HL-60 (cell line): ENCODE results near the gene S100A8.

Source experiments
- DNase-seq, 2 experiments: peaks; one replicate each; pipeline ENCODE4 v3.0.0-alpha.2; 2010 to 2020; ENCODE audit warnings: low read depth in 1 of 2, low spot score in 1 of 2
- H3K27ac ChIP-seq: fragments of 250-450 bp; sonication (Bioruptor Pico); replicated peaks from 2 replicates; pipeline ENCODE4 v1.5.1; 2020; ENCODE audit warnings: mild to moderate bottlenecking, moderate library complexity
- H3K27me3 ChIP-seq: fragments of 250-450 bp; sonication (Bioruptor Pico); 2 replicates; pipeline ENCODE4 v1.5.1; 2021; ENCODE audit warnings: mild to moderate bottlenecking, moderate library complexity; ENCODE audit not compliant: insufficient read depth, poor library complexity, severe bottlenecking
- H3K4me3 ChIP-seq: replicated peaks from 2 replicates; pipeline ENCODE4 v1.5.1; 2011; ENCODE audit warnings: mild to moderate bottlenecking, control low read depth, low read length; ENCODE audit not compliant: insufficient read depth
- GABPA ChIP-seq: IDR thresholded peaks from 2 replicates; pipeline ENCODE4 v1.6.1; 2012; ENCODE audit warnings: low read depth
- POLR2AphosphoS5 ChIP-seq: IDR thresholded peaks from 2 replicates; pipeline ENCODE4 v1.6.1; 2012; ENCODE audit warnings: low read depth
- SPI1 ChIP-seq: IDR thresholded peaks from 2 replicates; pipeline ENCODE4 v1.6.1; 2012; ENCODE audit warnings: low read depth, mild to moderate bottlenecking, borderline replicate concordance
- TF ChIP-seq, protein P1 (sequence below): IDR thresholded peaks from 2 replicates; pipeline ENCODE4 v1.6.1; 2012; ENCODE audit warnings: low read depth; ENCODE audit not compliant: insufficient replicate concordance
- TF ChIP-seq, protein P2 (sequence below): IDR thresholded peaks from one replicate; pipeline ENCODE4 v1.5.1; 2011; ENCODE audit warnings: low read length, control low read depth, inconsistent platforms; ENCODE audit not compliant: insufficient read depth

Gene S100A8

DNA sequence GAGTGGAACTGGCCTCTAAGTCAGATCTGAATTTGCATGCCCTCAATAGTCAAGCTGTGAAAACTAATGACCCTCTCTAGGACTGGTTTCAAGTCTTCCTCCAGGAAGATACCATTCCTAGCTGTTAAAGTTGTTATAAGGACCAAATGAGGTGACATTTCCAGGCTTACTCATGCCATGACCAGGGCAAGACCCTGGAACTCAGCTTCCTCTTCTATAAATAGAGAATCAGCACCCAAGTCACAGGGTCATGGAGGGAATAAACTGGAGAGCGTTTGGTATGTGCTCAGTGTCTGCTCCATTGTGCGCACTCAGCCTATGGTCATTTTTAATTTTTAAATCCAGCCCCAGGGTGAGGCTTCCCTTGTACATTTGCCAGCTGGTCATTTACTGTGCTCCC is 30.7 kb downstream of the S100A8 start:
- H3K27ac ChIP-seq, result peak overlapping the region; percentile 91
- H3K27me3 ChIP-seq, result no peaks in the 10 kb centered on the region
- TF ChIP-seq, protein P1, sequence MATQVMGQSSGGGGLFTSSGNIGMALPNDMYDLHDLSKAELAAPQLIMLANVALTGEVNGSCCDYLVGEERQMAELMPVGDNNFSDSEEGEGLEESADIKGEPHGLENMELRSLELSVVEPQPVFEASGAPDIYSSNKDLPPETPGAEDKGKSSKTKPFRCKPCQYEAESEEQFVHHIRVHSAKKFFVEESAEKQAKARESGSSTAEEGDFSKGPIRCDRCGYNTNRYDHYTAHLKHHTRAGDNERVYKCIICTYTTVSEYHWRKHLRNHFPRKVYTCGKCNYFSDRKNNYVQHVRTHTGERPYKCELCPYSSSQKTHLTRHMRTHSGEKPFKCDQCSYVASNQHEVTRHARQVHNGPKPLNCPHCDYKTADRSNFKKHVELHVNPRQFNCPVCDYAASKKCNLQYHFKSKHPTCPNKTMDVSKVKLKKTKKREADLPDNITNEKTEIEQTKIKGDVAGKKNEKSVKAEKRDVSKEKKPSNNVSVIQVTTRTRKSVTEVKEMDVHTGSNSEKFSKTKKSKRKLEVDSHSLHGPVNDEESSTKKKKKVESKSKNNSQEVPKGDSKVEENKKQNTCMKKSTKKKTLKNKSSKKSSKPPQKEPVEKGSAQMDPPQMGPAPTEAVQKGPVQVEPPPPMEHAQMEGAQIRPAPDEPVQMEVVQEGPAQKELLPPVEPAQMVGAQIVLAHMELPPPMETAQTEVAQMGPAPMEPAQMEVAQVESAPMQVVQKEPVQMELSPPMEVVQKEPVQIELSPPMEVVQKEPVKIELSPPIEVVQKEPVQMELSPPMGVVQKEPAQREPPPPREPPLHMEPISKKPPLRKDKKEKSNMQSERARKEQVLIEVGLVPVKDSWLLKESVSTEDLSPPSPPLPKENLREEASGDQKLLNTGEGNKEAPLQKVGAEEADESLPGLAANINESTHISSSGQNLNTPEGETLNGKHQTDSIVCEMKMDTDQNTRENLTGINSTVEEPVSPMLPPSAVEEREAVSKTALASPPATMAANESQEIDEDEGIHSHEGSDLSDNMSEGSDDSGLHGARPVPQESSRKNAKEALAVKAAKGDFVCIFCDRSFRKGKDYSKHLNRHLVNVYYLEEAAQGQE, result no peak
- TF ChIP-seq SPI1, result no peak
- TF ChIP-seq POLR2AphosphoS5, result no peak
- TF ChIP-seq GABPA, result no peak
- TF ChIP-seq, protein P2, sequence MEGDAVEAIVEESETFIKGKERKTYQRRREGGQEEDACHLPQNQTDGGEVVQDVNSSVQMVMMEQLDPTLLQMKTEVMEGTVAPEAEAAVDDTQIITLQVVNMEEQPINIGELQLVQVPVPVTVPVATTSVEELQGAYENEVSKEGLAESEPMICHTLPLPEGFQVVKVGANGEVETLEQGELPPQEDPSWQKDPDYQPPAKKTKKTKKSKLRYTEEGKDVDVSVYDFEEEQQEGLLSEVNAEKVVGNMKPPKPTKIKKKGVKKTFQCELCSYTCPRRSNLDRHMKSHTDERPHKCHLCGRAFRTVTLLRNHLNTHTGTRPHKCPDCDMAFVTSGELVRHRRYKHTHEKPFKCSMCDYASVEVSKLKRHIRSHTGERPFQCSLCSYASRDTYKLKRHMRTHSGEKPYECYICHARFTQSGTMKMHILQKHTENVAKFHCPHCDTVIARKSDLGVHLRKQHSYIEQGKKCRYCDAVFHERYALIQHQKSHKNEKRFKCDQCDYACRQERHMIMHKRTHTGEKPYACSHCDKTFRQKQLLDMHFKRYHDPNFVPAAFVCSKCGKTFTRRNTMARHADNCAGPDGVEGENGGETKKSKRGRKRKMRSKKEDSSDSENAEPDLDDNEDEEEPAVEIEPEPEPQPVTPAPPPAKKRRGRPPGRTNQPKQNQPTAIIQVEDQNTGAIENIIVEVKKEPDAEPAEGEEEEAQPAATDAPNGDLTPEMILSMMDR, result no peak
- H3K4me3 ChIP-seq, result no peak overlapping the region
- no peak for DNase-seq

- no peaks in the 10 kb centered on the region for H3K27me3 ChIP-seq
- H3K4me3 ChIP-seq, result peak overlapping the region; percentile 31
- H3K27ac ChIP-seq, result peak overlapping the region; percentile 91
- TF ChIP-seq GABPA (no peak), SPI1 (no peak), POLR2AphosphoS5 (no peak; the same call in 1 of the 2 replicates)
- TF ChIP-seq, protein P2, result no peak
- TF ChIP-seq, protein P1, result no peak
- no peak for DNase-seq
These were observed 31.6 kb downstream of the S100A8 start for GRCh38 chr1:153359241-153359640.

DNA sequence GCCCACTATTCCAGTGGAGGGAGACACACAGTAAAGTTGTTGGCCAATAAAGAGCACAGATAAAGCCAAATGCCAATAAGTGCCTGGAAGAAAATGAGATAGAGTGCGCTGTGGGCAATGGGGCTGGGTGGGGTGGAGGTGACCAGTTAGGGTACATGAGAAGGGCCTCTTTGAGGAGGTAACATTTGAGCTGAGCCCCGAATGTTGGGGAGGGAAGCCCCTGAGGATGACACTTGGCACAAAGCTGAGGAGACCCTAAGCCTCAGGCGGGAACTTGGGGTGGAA is 32.2 kb downstream of the S100A8 start:
- DNase-seq, result no peak
- H3K4me3 ChIP-seq, result peak overlapping the region; percentile 31
- H3K27ac ChIP-seq, result peak overlapping the region; percentile 91
- no peaks in the 10 kb centered on the region for H3K27me3 ChIP-seq
- no peak for TF ChIP-seq GABPA
- TF ChIP-seq, protein P2, result no peak
- TF ChIP-seq, protein P1, result no peak
- TF ChIP-seq POLR2AphosphoS5, result no peak
- no peak for TF ChIP-seq SPI1
